ENCODE measurements around the gene MIEN1.
"Not testable (repeated sequence)": the region's sequence is repeated elsewhere in the genome, so short reads cannot be mapped to it uniquely, and the experiment has no call there.

The MIEN1 gene

GRCh38 chr17:39716073-39716818 lies 14.1 kb downstream of the MIEN1 start:
- no peak for DNase-seq (ENCODE audit: low spot score)

- no peak for DNase-seq (ENCODE audit: low spot score)
Observed at GRCh38 chr17:39715375-39716072, 14.8 kb downstream of the MIEN1 start.

- no peak for DNase-seq (ENCODE audit: low spot score)
Observed at GRCh38 chr17:39714234-39714633, 16.1 kb downstream of the MIEN1 start.

- no peak for DNase-seq (ENCODE audit: low spot score)
Observed at GRCh38 chr17:39711851-39712250, 18.5 kb downstream of the MIEN1 start.

GRCh38 chr17:39711071-39711470 lies 19.3 kb downstream of the MIEN1 start:
- DNase-seq (ENCODE audit: low spot score), result not testable (repeated sequence)

- no peak for DNase-seq (ENCODE audit: low spot score)
Observed at GRCh38 chr17:39709998-39710964, 20.1 kb downstream of the MIEN1 start.

GRCh38 chr17:39709319-39709997 lies 20.9 kb downstream of the MIEN1 start:
- DNase-seq (ENCODE audit: low spot score), result no peak

GRCh38 chr17:39706921-39707337 lies 23.4 kb downstream of the MIEN1 start:
- no peak for DNase-seq (ENCODE audit: low spot score)

- no peak for DNase-seq (ENCODE audit: low spot score)
Observed at GRCh38 chr17:39706383-39706782, 23.9 kb downstream of the MIEN1 start.

- DNase-seq (ENCODE audit: low spot score), result no peak
Observed at GRCh38 chr17:39705786-39706348, 24.5 kb downstream of the MIEN1 start.

- peak; percentile 41 for DNase-seq (ENCODE audit: low spot score)
Observed at GRCh38 chr17:39704821-39705551, 25.3 kb downstream of the MIEN1 start.

- DNase-seq (ENCODE audit: low spot score), result no peak
Observed at GRCh38 chr17:39703913-39704312, 26.4 kb downstream of the MIEN1 start.

GRCh38 chr17:39702901-39703893 lies 27.1 kb downstream of the MIEN1 start:
- no peak for DNase-seq (ENCODE audit: low spot score)

GRCh38 chr17:39701784-39702422 lies 28.4 kb downstream of the MIEN1 start:
- no peak for DNase-seq (ENCODE audit: low spot score)

- DNase-seq (ENCODE audit: low spot score), result no peak
Observed at GRCh38 chr17:39701012-39701783, 29.1 kb downstream of the MIEN1 start.

- peak; percentile 59 for DNase-seq (ENCODE audit: low spot score)
Observed at GRCh38 chr17:39700148-39700987, 30.0 kb downstream of the MIEN1 start.

- DNase-seq (ENCODE audit: low spot score), result peak; percentile 90
Observed at GRCh38 chr17:39699818-39700147, 30.5 kb downstream of the MIEN1 start, which contains the start of gene ERBB2. ERBB2 (plus strand) TSS chr17:39700064; CDS start chr17:39700239, 175 bp downstream.

All from AG08395 (cell line).